Endothelial cell of umbilical vein (primary cell): ENCODE measurements around the gene CCPG1. TPM values are rescaled to one million over a fixed set of nuclear protein-coding genes. Genes with fewer than 3 reads are reported as not detected.

Source experiments
- BruUV-seq: library from RNA; stranded (reverse); fragments of 400-500 nt; replicated peaks from 2 replicates; lab custom pipeline; 2021; lab: Mats Ljungman, UMichigan
- CTCF ChIA-PET: fragments of 300-600, 350-600 bp; sonication (Branson Sonifier 250); formaldehyde crosslinking; loops from one replicate; lab custom pipeline; 2021; ENCODE audit warnings: antibody characterized with exemption, inconsistent platforms; lab: Charles Lee
- POLR2A ChIA-PET: fragments of 300-600, 350-600 bp; sonication (Branson Sonifier 250); formaldehyde crosslinking; loops from one replicate; lab custom pipeline; 2021; ENCODE audit warnings: antibody characterized with exemption, inconsistent platforms; lab: Charles Lee
- DNase-seq: peaks from one replicate; pipeline ENCODE4 v3.0.0-alpha.2; 2011; ENCODE audit warnings: low read depth, low spot score
- FAIRE-seq: peaks from 2 replicates; lab custom pipeline; 2011; peaks lifted over from hg19 to GRCh38; lab: Jason Lieb, UNC
- H2AFZ ChIP-seq: 2 replicates; pipeline ENCODE4 v1.6.0; 2012; ENCODE audit warnings: low read depth, low read length, control low read depth, inconsistent platforms
- H3K27ac ChIP-seq: 2 replicates; pipeline ENCODE4 v1.5.1; 2011; ENCODE audit warnings: low read depth, mild to moderate bottlenecking, control low read depth, low read length, moderate library complexity; ENCODE audit not compliant: insufficient read depth
- H3K27me3 ChIP-seq, 2 experiments: 2 replicates each; pipeline versions ENCODE4 v1.6.0 to v1.6.1; 2011; ENCODE audit warnings: low read length in 2 of 2, mixed read lengths in 1 of 2; ENCODE audit not compliant: control insufficient read depth in 2 of 2, insufficient read depth in 2 of 2
- H3K36me3 ChIP-seq, 2 experiments: 2 replicates in 1 of 2; 3 replicates in 1 of 2; pipeline ENCODE4 v1.5.1; 2011; ENCODE audit warnings: low read length in 2 of 2, mild to moderate bottlenecking in 1 of 2, moderate library complexity in 1 of 2; ENCODE audit not compliant: control insufficient read depth in 2 of 2, insufficient read depth in 2 of 2; ENCODE audit errors: extremely low read depth in 1 of 2
- H3K4me1 ChIP-seq: 3 replicates; pipeline ENCODE4 v1.5.1; 2011; ENCODE audit warnings: mild to moderate bottlenecking, low read length; ENCODE audit not compliant: control insufficient read depth, insufficient read depth; ENCODE audit errors: extremely low read depth
- H3K4me2 ChIP-seq: 2 replicates; pipeline ENCODE4 v1.6.1; 2011; ENCODE audit warnings: low read length, control low read depth, mixed read lengths; ENCODE audit not compliant: insufficient read depth
- H3K4me3 ChIP-seq, 3 experiments: fragments of 200-600 bp in 1 of 3; sonication (generic), shearing (Covaris generic) in 1 of 3; replicated peaks in 1 of 3; 2 replicates each; pipeline ENCODE4 v1.5.1; 2011 to 2016; ENCODE audit warnings: control low read depth in 3 of 3, low read length in 3 of 3, mild to moderate bottlenecking in 2 of 3, inconsistent platforms in 1 of 3, low read depth in 1 of 3, moderate library complexity in 1 of 3; ENCODE audit not compliant: insufficient read depth in 1 of 3
- H3K79me2 ChIP-seq: 2 replicates; pipeline ENCODE4 v1.6.0; 2012; ENCODE audit warnings: low read length, inconsistent platforms; ENCODE audit not compliant: control insufficient read depth, insufficient read depth
- H3K9ac ChIP-seq: replicated peaks from 2 replicates; pipeline ENCODE3; 2011; ENCODE audit warnings: low read length, control low read depth; ENCODE audit not compliant: insufficient read depth; ENCODE audit errors: extremely low read depth
- H3K9me1 ChIP-seq: replicated peaks from 3 replicates; pipeline ENCODE4 v1.6.0; 2011; ENCODE audit warnings: mild to moderate bottlenecking, low read length; ENCODE audit not compliant: control insufficient read depth, insufficient read depth; ENCODE audit errors: extremely low read depth
- H3K9me3 ChIP-seq: replicated peaks from 2 replicates; pipeline ENCODE4 v1.5.1; 2012; ENCODE audit warnings: low read length, inconsistent platforms; ENCODE audit not compliant: control insufficient read depth, insufficient read depth
- H4K20me1 ChIP-seq: replicated peaks from 2 replicates; pipeline ENCODE3; 2011; ENCODE audit warnings: mild to moderate bottlenecking, low read length; ENCODE audit not compliant: control insufficient read depth, insufficient read depth; ENCODE audit errors: extremely low read depth
- EZH2 ChIP-seq: IDR thresholded peaks from 2 replicates; pipeline ENCODE4 v1.6.1; 2012; ENCODE audit warnings: borderline replicate concordance, low read depth, mild to moderate bottlenecking, moderate library complexity, low read length, inconsistent platforms; ENCODE audit not compliant: severe bottlenecking
- FOS ChIP-seq: IDR thresholded peaks from 2 replicates; pipeline ENCODE4 v1.6.1; 2011; ENCODE audit warnings: mild to moderate bottlenecking, low read length, moderate library complexity, borderline replicate concordance; ENCODE audit not compliant: insufficient read depth
- GATA2 ChIP-seq: IDR thresholded peaks from 2 replicates; pipeline ENCODE4 v1.7.0; 2011; ENCODE audit warnings: low read depth, mild to moderate bottlenecking, moderate library complexity, mixed read lengths, low read length; ENCODE audit not compliant: insufficient read length, insufficient read depth
- JUN ChIP-seq: IDR thresholded peaks from 2 replicates; pipeline ENCODE4 v1.6.1; 2011; ENCODE audit warnings: borderline replicate concordance, low read depth; ENCODE audit not compliant: insufficient read length, insufficient read depth
- MYC ChIP-seq: IDR thresholded peaks from one replicate; pipeline ENCODE4 v1.6.1; 2011; ENCODE audit warnings: mild to moderate bottlenecking, low read depth, low read length
- POLR2A ChIP-seq: IDR thresholded peaks from 2 replicates; pipeline ENCODE4 v1.6.1; 2012; ENCODE audit warnings: low read depth, mild to moderate bottlenecking, control low read depth, low read length
- POLR2AphosphoS5 ChIP-seq: IDR thresholded peaks from 2 replicates; pipeline ENCODE4 v1.6.1; 2012; ENCODE audit warnings: low read depth, mild to moderate bottlenecking, control low read depth, low read length, moderate library complexity; ENCODE audit not compliant: insufficient read depth
- dilution Hi-C: fragments of 300-500 bp; cut with MboI; formaldehyde crosslinking; loops from one replicate; pipeline ENCODE4 v1.15.0; 2019; ENCODE audit warnings: low sequenced_read_pairs; ENCODE audit not compliant: extremely low pct_ligation_motif_present
- intact Hi-C: fragments of 100-400 bp; cut with micrococcal nuclease; formaldehyde crosslinking; loops from one replicate; pipeline ENCODE4 v1.10.0; 2022
- polyA plus RNA-seq, 4 experiments: library from polyadenylated mRNA; depleted of rRNA in 3 of 4; stranded (reverse) in 3 of 4; unstranded in 1 of 4; fragments of >200 nt; gene quantifications; 2 replicates each; pipeline versions ENCODE4 v1.2.1 to v1.2.3, GENCODE V29; 2011 to 2012; ENCODE audit warnings: missing spikeins in 1 of 4
- total RNA-seq: library from RNA; stranded (reverse); gene quantifications from 2 replicates; pipeline ENCODE4 v1.2.3, GENCODE V29; 2021
- TF ChIP-seq, protein P1 (sequence below), 2 donors: IDR thresholded peaks; 1 replicate in 1 of 2; 2 replicates in 1 of 2; pipeline ENCODE4 v1.5.1; 2011; ENCODE audit warnings: low read length in 2 of 2, mild to moderate bottlenecking in 2 of 2, moderate library complexity in 2 of 2, control low read depth in 1 of 2, inconsistent platforms in 1 of 2, low read depth in 1 of 2; ENCODE audit not compliant: insufficient read depth in 1 of 2; ENCODE audit errors: extremely low read depth in 1 of 2
- TF ChIP-seq, protein P2 (sequence below): IDR thresholded peaks from 2 replicates; pipeline ENCODE4 v1.6.1; 2011; ENCODE audit not compliant: insufficient read depth, insufficient read length

CCPG1 gene
- total and polyA plus RNA-seq, 2 donors (not counting 3 experiments of a cell fraction or from before 2014, with no cell fraction given), result 19.1 to 58.5 TPM

- intact Hi-C loops (loop anchor here (1.0 kb wide), 1 partner anchor 48 kb away; the partner anchor contains the start of genes CCPG1 and PIERCE2), dilution Hi-C loops (no loop called here)
- Histone ChIP-seq H3K4me3 (no peak overlapping the region), H3K9ac (no peak overlapping the region), H3K36me3 (no peaks in the 10 kb centered on the region), H3K4me1 (peaks cover 13% of the 10 kb centered on the region), H3K27me3 (no peaks in the 10 kb centered on the region), H4K20me1 (no peaks in the 10 kb centered on the region), H3K9me1 (no peaks in the 10 kb centered on the region), H3K4me2 (peak overlapping the region; percentile 34), H2AFZ (peak overlapping the region; percentile 66), H3K79me2 (no peaks in the 10 kb centered on the region), H3K9me3 (no peaks in the 10 kb centered on the region), H3K27ac (no peak overlapping the region)
- BruUV-seq, result no TSS peak
- ChIA-PET CTCF (interaction anchor here (0.7 to 4.6 kb wide), 5 partner anchors 13 to 79 kb away, joined by 3 to 21 read pairs (median 3); partner anchors contain the start of genes CCPG1, PIERCE2, PIGB and PIGBOS1), POLR2A (interaction anchor here (0.8 kb wide), 1 partner anchor 46 kb away, joined by 3 read pairs; no protein-coding TSS in a partner anchor)
- no peak for TF ChIP-seq EZH2
- no peak for TF ChIP-seq JUN
- TF ChIP-seq, protein P1, sequence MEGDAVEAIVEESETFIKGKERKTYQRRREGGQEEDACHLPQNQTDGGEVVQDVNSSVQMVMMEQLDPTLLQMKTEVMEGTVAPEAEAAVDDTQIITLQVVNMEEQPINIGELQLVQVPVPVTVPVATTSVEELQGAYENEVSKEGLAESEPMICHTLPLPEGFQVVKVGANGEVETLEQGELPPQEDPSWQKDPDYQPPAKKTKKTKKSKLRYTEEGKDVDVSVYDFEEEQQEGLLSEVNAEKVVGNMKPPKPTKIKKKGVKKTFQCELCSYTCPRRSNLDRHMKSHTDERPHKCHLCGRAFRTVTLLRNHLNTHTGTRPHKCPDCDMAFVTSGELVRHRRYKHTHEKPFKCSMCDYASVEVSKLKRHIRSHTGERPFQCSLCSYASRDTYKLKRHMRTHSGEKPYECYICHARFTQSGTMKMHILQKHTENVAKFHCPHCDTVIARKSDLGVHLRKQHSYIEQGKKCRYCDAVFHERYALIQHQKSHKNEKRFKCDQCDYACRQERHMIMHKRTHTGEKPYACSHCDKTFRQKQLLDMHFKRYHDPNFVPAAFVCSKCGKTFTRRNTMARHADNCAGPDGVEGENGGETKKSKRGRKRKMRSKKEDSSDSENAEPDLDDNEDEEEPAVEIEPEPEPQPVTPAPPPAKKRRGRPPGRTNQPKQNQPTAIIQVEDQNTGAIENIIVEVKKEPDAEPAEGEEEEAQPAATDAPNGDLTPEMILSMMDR (IDR thresholded peaks at IDR 0.05; ENCODE audit: extremely low read depth in 1 of 2, insufficient read depth in 1 of 2, low read depth in 1 of 2, low read length in 2 of 2), result no peak
- no peak for TF ChIP-seq POLR2A
- TF ChIP-seq MYC, result no peak
- no peak for TF ChIP-seq FOS
- TF ChIP-seq GATA2, result no peak
- TF ChIP-seq, protein P2, sequence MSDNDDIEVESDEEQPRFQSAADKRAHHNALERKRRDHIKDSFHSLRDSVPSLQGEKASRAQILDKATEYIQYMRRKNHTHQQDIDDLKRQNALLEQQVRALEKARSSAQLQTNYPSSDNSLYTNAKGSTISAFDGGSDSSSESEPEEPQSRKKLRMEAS, result no peak
- TF ChIP-seq POLR2AphosphoS5, result no peak
- FAIRE-seq (peak; percentile 72), DNase-seq (peak; percentile 83)
These were observed 47.9 kb downstream of the CCPG1 start for GRCh38 chr15:55360256-55360655.
